ENCODE data around the gene CHCHD3.

Gene CHCHD3

DNA sequence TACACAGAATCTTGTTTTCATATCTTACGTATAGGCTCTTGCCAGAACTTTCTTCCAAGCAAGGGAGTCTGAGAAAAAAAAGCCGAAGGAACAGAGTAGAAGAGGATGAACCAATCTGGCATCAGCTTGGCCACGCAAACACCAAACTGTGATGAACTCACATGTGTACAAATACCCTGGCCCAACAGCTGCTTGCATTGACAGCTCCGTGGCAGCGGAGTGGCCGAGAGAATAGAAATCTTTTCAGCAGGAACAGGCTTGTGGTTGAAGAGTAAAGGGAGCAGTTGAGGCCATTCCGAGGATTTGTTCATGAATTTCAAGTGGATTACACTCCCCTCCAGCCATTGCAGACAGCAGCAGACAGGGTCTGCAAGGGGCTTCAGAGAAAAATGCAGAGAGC lies 331.8 kb downstream of the CHCHD3 start:
- H3K4me1 ChIP-seq (ENCODE audit: insufficient read depth, low read length), result peaks cover 12% of the 10 kb centered on the region; the same call in 1 of the 2 replicates
- H3K4me3 ChIP-seq (ENCODE audit: low read length), result no peak overlapping the region
- H3K9ac ChIP-seq (ENCODE audit: low read depth, low read length), result no peak overlapping the region
- H3K27me3 ChIP-seq (ENCODE audit: insufficient read depth, low read length), result no peaks in the 10 kb centered on the region
- H3K36me3 ChIP-seq (ENCODE audit: insufficient read depth, low read depth, low read length), result no peaks in the 10 kb centered on the region
- no peak overlapping the region for H3K27ac ChIP-seq (ENCODE audit: low read length)
- H3K9me3 ChIP-seq (ENCODE audit: insufficient read depth, low read depth, low read length), result no peaks in the 10 kb centered on the region

DNA sequence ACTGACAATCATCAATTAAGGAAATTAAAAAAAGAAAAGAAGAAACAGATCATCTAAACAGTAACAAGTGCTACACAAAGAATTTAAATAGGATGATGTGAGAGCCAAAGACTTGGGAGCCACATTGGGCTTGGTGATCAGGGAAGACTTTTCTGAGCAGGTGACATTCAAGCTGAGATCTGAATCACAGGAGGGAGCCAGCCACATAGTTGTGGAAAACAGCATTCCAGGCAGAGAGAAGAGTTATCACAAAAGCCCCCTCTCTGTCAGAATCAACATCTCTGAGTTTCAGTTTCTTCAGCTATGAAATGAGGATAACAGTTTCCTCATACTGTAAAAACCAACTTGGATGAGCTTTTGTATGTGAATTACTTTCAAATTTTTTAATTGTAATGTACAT lies 336.4 kb downstream of the CHCHD3 start:
- H3K27me3 ChIP-seq (ENCODE audit: insufficient read depth, low read length), result no peaks in the 10 kb centered on the region
- no peak overlapping the region for H3K27ac ChIP-seq (ENCODE audit: low read length)
- H3K4me3 ChIP-seq (ENCODE audit: low read length), result no peak overlapping the region
- H3K9ac ChIP-seq (ENCODE audit: low read depth, low read length), result no peak overlapping the region
- H3K36me3 ChIP-seq (ENCODE audit: insufficient read depth, low read depth, low read length), result no peaks in the 10 kb centered on the region
- peaks cover 10% of the 10 kb centered on the region; the same call in 1 of the 2 replicates for H3K4me1 ChIP-seq (ENCODE audit: insufficient read depth, low read length)
- peaks cover 14% of the 10 kb centered on the region for H3K9me3 ChIP-seq (ENCODE audit: insufficient read depth, low read depth, low read length)

GRCh38 chr7:132743974-132744373 lies 337.9 kb downstream of the CHCHD3 start:
- H3K4me3 ChIP-seq (ENCODE audit: low read length), result no peak overlapping the region
- H3K27ac ChIP-seq (ENCODE audit: low read length), result no peak overlapping the region

DNA sequence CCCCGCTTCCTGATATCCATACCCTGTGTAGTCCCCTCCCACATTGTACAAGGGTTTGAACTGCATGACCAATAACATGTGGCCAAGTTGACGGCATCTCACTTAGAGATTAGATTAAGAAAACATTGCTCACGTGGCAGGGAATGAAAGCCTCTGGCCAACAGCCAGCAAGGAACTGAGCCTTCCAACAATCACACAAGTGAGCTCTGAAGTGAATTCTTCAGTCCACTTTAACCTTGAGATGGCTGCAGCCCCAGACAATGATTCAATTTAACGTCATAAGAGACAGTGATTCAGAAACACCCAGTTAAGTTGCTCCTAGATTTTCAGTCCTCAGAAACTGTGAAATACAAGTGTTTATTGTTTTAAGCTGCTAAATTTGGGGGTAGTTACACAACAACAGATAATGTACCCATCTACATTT lies 339.7 kb downstream of the CHCHD3 start:
- no peak overlapping the region for H3K4me3 ChIP-seq (ENCODE audit: low read length)
- no peaks in the 10 kb centered on the region for H3K36me3 ChIP-seq (ENCODE audit: insufficient read depth, low read depth, low read length)
- peaks cover 10% of the 10 kb centered on the region; the same call in 1 of the 2 replicates for H3K4me1 ChIP-seq (ENCODE audit: insufficient read depth, low read length)
- no peaks in the 10 kb centered on the region; the same call in 1 of the 2 replicates for H3K27me3 ChIP-seq (ENCODE audit: insufficient read depth, low read length)
- H3K9ac ChIP-seq (ENCODE audit: low read depth, low read length), result no peak overlapping the region
- peaks cover 14% of the 10 kb centered on the region for H3K9me3 ChIP-seq (ENCODE audit: insufficient read depth, low read depth, low read length)
- H3K27ac ChIP-seq (ENCODE audit: low read length), result no peak overlapping the region

More at GRCh38 chr7:132743974-132744373, 337.9 kb downstream of the CHCHD3 start:
- peaks cover 10% of the 10 kb centered on the region; the same call in 1 of the 2 replicates for H3K4me1 ChIP-seq (ENCODE audit: insufficient read depth, low read length)
- H3K9me3 ChIP-seq (ENCODE audit: insufficient read depth, low read depth, low read length), result peaks cover 14% of the 10 kb centered on the region
- no peaks in the 10 kb centered on the region; the same call in 1 of the 2 replicates for H3K27me3 ChIP-seq (ENCODE audit: insufficient read depth, low read length)
- H3K36me3 ChIP-seq (ENCODE audit: insufficient read depth, low read depth, low read length), result no peaks in the 10 kb centered on the region
- no peak overlapping the region for H3K9ac ChIP-seq (ENCODE audit: low read depth, low read length)

GRCh38 chr7:132740176-132740575 lies 341.7 kb downstream of the CHCHD3 start:
- Histone ChIP-seq H3K4me1 (ENCODE audit: insufficient read depth, low read length) (0 out of 2 replicates have a peak, but pooled peaks cover 2% of the 10 kb centered on the region), H3K27ac (ENCODE audit: low read length) (no peak overlapping the region), H3K4me3 (ENCODE audit: low read length) (no peak overlapping the region)

GRCh38 chr7:132739271-132739955 lies 342.5 kb downstream of the CHCHD3 start:
- Histone ChIP-seq H3K4me3 (ENCODE audit: low read length) (no peak overlapping the region), H3K27me3 (ENCODE audit: insufficient read depth, low read length) (no peaks in the 10 kb centered on the region; the same call in 1 of the 2 replicates), H3K4me1 (ENCODE audit: insufficient read depth, low read length) (no peaks in the 10 kb centered on the region), H3K9ac (ENCODE audit: low read depth, low read length) (no peak overlapping the region), H3K36me3 (ENCODE audit: insufficient read depth, low read depth, low read length) (no peaks in the 10 kb centered on the region), H3K9me3 (ENCODE audit: insufficient read depth, low read depth, low read length) (peaks cover 12% of the 10 kb centered on the region), H3K27ac (ENCODE audit: low read length) (no peak overlapping the region)

More at GRCh38 chr7:132740176-132740575, 341.7 kb downstream of the CHCHD3 start:
- no peaks in the 10 kb centered on the region; the same call in 1 of the 2 replicates for H3K27me3 ChIP-seq (ENCODE audit: insufficient read depth, low read length)
- H3K9ac ChIP-seq (ENCODE audit: low read depth, low read length), result no peak overlapping the region
- no peaks in the 10 kb centered on the region for H3K36me3 ChIP-seq (ENCODE audit: insufficient read depth, low read depth, low read length)
- H3K9me3 ChIP-seq (ENCODE audit: insufficient read depth, low read depth, low read length), result peaks cover 14% of the 10 kb centered on the region

- Histone ChIP-seq H3K27me3 (ENCODE audit: insufficient read depth, low read length) (no peaks in the 10 kb centered on the region; the same call in 1 of the 2 replicates), H3K9ac (ENCODE audit: low read depth, low read length) (no peak overlapping the region), H3K36me3 (ENCODE audit: insufficient read depth, low read depth, low read length) (no peaks in the 10 kb centered on the region), H3K4me1 (ENCODE audit: insufficient read depth, low read length) (no peaks in the 10 kb centered on the region), H3K4me3 (ENCODE audit: low read length) (no peak overlapping the region), H3K9me3 (ENCODE audit: insufficient read depth, low read depth, low read length) (peaks cover 1% of the 10 kb centered on the region; the same call in 1 of the 2 replicates), H3K27ac (ENCODE audit: low read length) (no peak overlapping the region)
Observed at GRCh38 chr7:132738254-132738653, 343.6 kb downstream of the CHCHD3 start.

GRCh38 chr7:132735476-132735875 lies 346.4 kb downstream of the CHCHD3 start:
- Histone ChIP-seq H3K27me3 (ENCODE audit: insufficient read depth, low read length) (no peaks in the 10 kb centered on the region; the same call in 1 of the 2 replicates), H3K9me3 (ENCODE audit: insufficient read depth, low read depth, low read length) (no peaks in the 10 kb centered on the region), H3K36me3 (ENCODE audit: insufficient read depth, low read depth, low read length) (no peaks in the 10 kb centered on the region), H3K4me1 (ENCODE audit: insufficient read depth, low read length) (no peaks in the 10 kb centered on the region), H3K9ac (ENCODE audit: low read depth, low read length) (no peak overlapping the region), H3K4me3 (ENCODE audit: low read length) (no peak overlapping the region), H3K27ac (ENCODE audit: low read length) (no peak overlapping the region)
